CD4-positive, alpha-beta T cell treated with Interleukin-6 for 4 hours (primary cell): ENCODE results near the gene FAM133A.

Experiments
- DNase-seq: peaks from one replicate; pipeline ENCODE4 v3.0.0-alpha.2; 2020; ENCODE audit warnings: mixed read lengths

The FAM133A gene

GRCh38 chrX:93673869-93674271 is at the start of gene FAM133A:
TSS of gene FAM133A (plus strand) at chrX:93674206. CDS start at chrX:93709420, 35,214 bp downstream.
- DNase-seq, result no peak

GRCh38 chrX:93637591-93637990 is 36.4 kb upstream of the FAM133A start:
- DNase-seq, result no peak

DNA sequence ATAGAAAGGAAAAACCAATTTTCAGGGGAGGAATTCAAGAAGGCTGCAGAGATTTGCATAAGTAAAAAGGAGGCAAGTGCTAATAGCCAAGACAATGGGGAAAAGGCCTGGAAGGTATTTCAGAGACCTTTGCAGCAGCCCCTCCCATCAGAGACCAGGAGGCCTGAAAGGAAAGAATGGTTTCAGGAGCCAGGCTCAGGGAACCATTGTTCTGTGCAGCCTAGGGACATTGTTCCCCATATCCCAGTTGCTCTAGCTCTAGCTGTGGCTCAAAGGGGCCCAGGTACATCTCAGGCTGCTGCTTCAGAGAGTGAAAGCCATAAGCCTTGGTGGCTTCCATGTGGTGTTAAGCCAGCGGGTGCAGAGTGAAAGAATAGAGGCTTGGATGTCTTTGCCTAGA is 24.6 kb upstream of the FAM133A start:
- no peak for DNase-seq

DNA sequence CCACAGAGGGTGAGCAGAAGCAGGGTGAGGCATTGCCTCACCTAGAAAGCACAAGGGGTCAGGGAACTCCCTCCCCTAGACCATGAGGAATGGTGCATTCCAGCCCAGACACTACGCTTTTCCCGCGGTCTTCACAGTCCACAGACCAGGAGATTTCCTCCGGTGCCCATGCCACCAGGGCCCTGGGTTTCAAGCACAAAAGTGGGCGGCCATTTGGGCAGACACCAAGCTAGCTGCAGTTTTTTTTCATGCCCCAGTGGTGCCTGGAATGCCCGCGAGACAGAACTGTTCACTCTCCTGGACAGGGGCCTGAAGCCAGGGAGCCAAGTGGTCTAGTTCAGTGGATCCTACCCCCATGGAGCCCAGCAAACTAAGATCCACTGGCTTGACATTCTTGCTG is 13.4 kb upstream of the FAM133A start:
- DNase-seq, result no peak

GRCh38 chrX:93673056-93673868 is 744 bp upstream of the FAM133A start, which contains the start of gene NAP1L3:
TSS of gene NAP1L3 (minus strand) at chrX:93673578. CDS start at chrX:93673304, 274 bp downstream.
- DNase-seq, result peak; percentile 68

- no peak for DNase-seq
These were observed 22.0 kb downstream of the FAM133A start for GRCh38 chrX:93695981-93696380.

GRCh38 chrX:93703701-93704100 is 29.7 kb downstream of the FAM133A start:
- no peak for DNase-seq

DNA sequence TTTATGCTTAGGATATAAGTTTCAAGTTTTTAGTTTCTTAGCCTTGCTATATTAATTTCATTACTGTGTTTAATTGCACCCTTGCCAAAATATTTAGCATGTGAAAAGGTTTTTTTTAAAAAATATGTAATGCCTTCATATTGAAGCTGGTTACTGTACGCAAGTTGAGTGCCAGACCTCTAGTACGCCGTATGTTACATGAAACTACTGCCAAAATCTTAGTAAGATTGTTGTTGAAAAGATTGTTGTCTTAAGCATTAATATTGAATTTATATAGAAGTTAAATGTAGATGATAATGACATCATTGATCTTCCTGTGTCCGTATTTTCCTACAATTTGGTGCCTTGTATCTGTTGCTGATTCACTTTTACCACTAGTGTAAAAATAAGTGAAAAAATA is 37.1 kb downstream of the FAM133A start:
- DNase-seq, result no peak

GRCh38 chrX:93741811-93742210 is 67.8 kb downstream of the FAM133A start:
- no peak for DNase-seq

DNA sequence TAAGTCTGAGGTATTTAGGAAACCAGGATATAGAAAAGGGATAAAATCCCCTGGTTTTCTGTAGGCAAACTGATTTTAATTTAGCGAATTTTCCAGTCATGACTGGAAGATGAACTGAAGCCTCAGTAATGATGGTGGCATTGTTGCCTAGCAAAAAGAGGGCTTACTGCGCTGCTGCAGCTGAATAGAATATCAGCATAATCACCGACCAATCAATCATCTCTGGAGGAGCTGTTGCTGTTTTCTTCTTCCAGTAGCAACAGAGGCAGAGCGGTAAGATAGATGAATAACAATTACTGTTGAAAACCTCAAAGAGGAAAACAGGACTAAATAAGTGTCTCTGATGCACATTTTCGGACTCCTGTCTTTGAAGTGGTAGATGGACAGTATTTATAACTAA is 86.2 kb downstream of the FAM133A start:
- no peak for DNase-seq
